NCI-H1694 (cell line): ENCODE measurements around the gene BTNL2.
A peak's percentile ranks its signal among the peaks of the same experiment; 100 is the strongest.
"Not testable (repeated sequence)": the region's sequence is repeated elsewhere in the genome, so short reads cannot be mapped to it uniquely, and the experiment has no call there.

Experiments used
- DNase-seq: peaks from one replicate; lab custom pipeline; 2025; lab: John Stamatoyannopoulos, UW

BTNL2 gene

GRCh38 chr6:32406857-32407256, at the start of gene BTNL2:
BTNL2 (minus strand) TSS chr6:32407181; CDS start chr6:32407123, 58 bp downstream.
- DNase-seq = no peak

GRCh38 chr6:32449088-32449736, 42.2 kb upstream of the BTNL2 start:
- DNase-seq = no peak

GRCh38 chr6:32447932-32448331, 41.0 kb upstream of the BTNL2 start:
- DNase-seq = no peak

GRCh38 chr6:32445321-32445854, 38.4 kb upstream of the BTNL2 start:
- no peak for DNase-seq

GRCh38 chr6:32444433-32444832, 37.5 kb upstream of the BTNL2 start:
- DNase-seq = no peak

- no peak for DNase-seq
Observed at GRCh38 chr6:32442977-32443552, 36.1 kb upstream of the BTNL2 start.

GRCh38 chr6:32442243-32442667, 35.3 kb upstream of the BTNL2 start:
- no peak for DNase-seq

GRCh38 chr6:32439602-32440214, 32.7 kb upstream of the BTNL2 start, which contains the start of gene HLA-DRA:
HLA-DRA (plus strand) TSS chr6:32439887; CDS start chr6:32439951, 64 bp downstream.
- DNase-seq = peak; percentile 23

- no peak for DNase-seq
Observed at GRCh38 chr6:32439139-32439538, 32.2 kb upstream of the BTNL2 start.

GRCh38 chr6:32436995-32437836, 30.2 kb upstream of the BTNL2 start:
- no peak for DNase-seq

GRCh38 chr6:32436186-32436585, 29.2 kb upstream of the BTNL2 start:
- DNase-seq = no peak

- not testable (repeated sequence) for DNase-seq
Observed at GRCh38 chr6:32433950-32434349, 27.0 kb upstream of the BTNL2 start.

GRCh38 chr6:32432050-32432450, 25.1 kb upstream of the BTNL2 start:
- peak; percentile 5 for DNase-seq

GRCh38 chr6:32431142-32431541, 24.2 kb upstream of the BTNL2 start:
- no peak for DNase-seq

- DNase-seq = no peak
Observed at GRCh38 chr6:32430179-32430578, 23.2 kb upstream of the BTNL2 start.

- no peak for DNase-seq
Observed at GRCh38 chr6:32427934-32428474, 21.0 kb upstream of the BTNL2 start.

GRCh38 chr6:32427218-32427617, 20.2 kb upstream of the BTNL2 start:
- no peak for DNase-seq

- DNase-seq = no peak
Observed at GRCh38 chr6:32426338-32426737, 19.4 kb upstream of the BTNL2 start.

GRCh38 chr6:32424589-32425300, 17.8 kb upstream of the BTNL2 start:
- no peak for DNase-seq

- DNase-seq = no peak
Observed at GRCh38 chr6:32416036-32416435, 9.1 kb upstream of the BTNL2 start.

- peak; percentile 39 for DNase-seq
Observed at GRCh38 chr6:32415521-32416019, 8.6 kb upstream of the BTNL2 start.
